Transverse colon (tissue), 4 donors: Measurements from ENCODE around the gene RAD9A.

Source experiments
- EP300 ChIP-seq: sonication (generic); formaldehyde crosslinking; IDR thresholded peaks from one replicate; pipeline ENCODE4 v1.6.1; 2017; ENCODE audit warnings: antibody characterized with exemption, low read depth
- POLR2AphosphoS5 ChIP-seq, 3 donors: sonication (generic); formaldehyde crosslinking; IDR thresholded peaks; one replicate each; pipeline ENCODE4 v1.6.1; 2016; ENCODE audit warnings: antibody characterized with exemption in 3 of 3
- TF ChIP-seq, protein P1 (sequence below), 5 experiments: fragments of 200-600 bp in 3 of 5; fragments of 450-650 bp in 2 of 5; sonication (generic) in 3 of 5; IDR thresholded peaks; 1 replicate in 2 of 5; 2 replicates in 3 of 5; pipeline ENCODE4 v1.5.1; 2016 to 2017; ENCODE audit warnings: antibody characterized with exemption in 5 of 5, inconsistent platforms in 3 of 5, mild to moderate bottlenecking in 2 of 5, moderate library complexity in 1 of 5

DNA sequence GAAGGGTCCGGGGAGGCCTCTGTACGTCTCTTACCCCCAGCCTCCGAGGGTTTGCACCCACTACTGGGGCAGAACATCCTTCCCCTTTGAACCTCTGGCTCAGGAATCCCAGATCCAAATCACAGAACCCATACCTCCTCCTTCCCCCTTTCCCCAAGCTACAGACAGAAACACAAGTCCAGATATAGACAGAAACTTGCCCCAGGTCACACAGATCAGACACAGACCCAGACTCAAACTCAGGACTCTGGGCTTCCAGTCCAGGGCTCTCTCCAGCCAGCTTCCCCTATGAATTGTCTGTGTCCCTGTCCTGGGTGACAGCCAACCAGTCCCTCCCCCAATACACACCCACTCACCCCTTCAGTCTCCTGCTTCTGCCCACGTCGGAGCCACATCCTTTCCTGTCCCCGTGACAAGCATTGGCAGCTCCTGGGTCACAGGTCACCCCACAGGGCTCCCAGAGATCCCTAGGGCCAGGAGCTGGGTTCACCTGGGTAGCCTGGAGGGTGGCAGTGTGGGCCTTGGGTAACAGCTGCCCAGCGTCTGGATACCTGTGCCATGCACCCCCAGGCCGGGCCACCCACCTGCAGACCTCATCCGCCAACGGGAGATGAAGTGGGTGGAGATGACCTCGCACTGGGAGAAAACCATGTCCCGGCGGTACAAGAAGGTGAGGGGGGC, 12.9 kb downstream of the RAD9A start:
- TF ChIP-seq EP300: no peak
- TF ChIP-seq, protein P1, sequence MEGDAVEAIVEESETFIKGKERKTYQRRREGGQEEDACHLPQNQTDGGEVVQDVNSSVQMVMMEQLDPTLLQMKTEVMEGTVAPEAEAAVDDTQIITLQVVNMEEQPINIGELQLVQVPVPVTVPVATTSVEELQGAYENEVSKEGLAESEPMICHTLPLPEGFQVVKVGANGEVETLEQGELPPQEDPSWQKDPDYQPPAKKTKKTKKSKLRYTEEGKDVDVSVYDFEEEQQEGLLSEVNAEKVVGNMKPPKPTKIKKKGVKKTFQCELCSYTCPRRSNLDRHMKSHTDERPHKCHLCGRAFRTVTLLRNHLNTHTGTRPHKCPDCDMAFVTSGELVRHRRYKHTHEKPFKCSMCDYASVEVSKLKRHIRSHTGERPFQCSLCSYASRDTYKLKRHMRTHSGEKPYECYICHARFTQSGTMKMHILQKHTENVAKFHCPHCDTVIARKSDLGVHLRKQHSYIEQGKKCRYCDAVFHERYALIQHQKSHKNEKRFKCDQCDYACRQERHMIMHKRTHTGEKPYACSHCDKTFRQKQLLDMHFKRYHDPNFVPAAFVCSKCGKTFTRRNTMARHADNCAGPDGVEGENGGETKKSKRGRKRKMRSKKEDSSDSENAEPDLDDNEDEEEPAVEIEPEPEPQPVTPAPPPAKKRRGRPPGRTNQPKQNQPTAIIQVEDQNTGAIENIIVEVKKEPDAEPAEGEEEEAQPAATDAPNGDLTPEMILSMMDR (IDR thresholded peaks at IDR 0.05): no peak
- no peak for TF ChIP-seq POLR2AphosphoS5 (IDR thresholded peaks at IDR 0.05)
